ENCODE results near the gene HYAL2. TPM values are rescaled to one million over a fixed set of nuclear protein-coding genes. Genes with fewer than 3 reads are reported as not detected.

Gene HYAL2
- total and polyA plus RNA-seq, 9 of the 15 experiments (the other 6 are each of a cell fraction or from before 2014, with no cell fraction given): 0.36 to 22.7 (median 11.4) TPM; not detected in 1

DNA sequence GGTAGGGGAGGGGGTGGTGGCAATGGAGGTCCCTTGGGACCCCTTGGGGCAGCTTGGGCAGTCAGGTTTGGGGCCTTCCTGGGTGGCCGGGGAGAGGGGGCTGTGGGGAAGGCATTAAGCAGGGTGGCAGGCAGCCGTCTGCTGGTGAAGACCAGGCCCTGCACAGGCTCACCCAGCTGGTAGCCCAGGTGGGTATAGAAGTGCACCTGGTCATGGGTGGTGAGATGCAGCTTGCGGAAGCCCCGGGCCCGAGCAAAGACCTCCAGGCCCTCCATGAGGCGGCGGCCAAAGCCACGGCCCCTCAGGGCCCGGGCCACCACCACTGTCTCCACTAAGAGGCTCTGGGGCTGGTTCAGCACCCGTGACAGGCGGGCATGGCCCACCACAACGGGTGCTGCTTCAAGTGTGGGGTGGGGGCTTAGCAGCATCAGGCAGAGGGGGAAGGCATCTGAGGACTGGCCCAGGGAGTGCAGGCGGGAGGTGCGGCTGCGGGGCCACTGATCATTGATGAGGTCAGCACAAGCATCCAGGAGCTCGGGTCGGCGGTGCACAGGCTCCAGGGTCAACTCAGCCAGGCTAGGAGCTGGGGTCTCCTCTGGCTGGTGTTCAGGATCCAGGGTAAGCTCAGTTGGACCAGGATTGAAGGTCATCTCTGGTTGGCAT, 25.7 kb downstream of the HYAL2 start:
- DNase-seq (ENCODE audit: extremely low read depth in 1 of 4, low spot score in 3 of 4): no peak

DNA sequence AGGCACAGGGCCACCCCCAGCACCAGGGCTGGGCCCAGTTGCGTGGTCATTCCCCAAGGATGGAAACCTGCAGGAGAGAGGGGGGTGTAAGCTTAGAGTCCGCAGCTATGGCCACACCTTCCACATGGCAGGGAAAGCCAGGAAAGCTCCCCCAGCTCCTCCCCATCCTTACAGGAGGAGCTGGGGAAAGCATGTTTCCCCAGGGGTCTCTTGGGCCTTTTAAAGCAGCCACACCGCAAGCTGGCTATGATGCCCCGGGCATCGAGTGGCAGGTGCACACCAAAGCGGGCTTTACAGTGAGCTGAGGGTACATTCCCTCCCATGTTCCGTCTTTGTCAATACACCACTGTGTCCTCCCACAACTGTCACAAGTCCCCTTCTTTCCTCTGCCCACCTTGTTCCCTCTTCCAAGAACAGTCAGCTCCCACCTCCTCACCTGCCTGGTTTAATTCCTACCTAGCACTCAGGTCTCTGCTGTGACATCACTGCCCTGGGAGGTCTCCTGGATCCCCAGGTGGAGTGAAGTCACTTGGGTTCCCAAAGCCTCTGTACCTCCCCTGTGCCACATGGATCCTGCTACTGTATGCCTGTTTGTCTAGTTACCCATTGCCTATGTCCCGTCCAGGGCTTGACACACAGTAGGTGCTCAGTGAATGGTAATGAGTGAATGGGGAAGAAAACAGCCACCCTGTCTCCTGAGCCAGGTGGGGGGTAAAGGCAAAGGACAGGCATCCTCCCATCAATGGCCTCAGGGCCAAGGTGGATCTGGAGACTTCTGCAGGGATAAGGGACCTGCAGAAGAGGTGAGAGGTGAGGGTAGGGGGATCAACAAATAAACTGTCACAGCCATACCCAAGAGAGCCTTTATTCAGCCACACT, 26.8 kb downstream of the HYAL2 start:
- no peak for DNase-seq (ENCODE audit: extremely low read depth in 1 of 4, low spot score in 3 of 4)
- ChIA-PET POLR2A (no interaction called here), CTCF (ENCODE audit: low intra/inter-chr PET ratio) (no interaction called here)
- peaks cover 23 to 73% of the 10 kb centered on the region in 2 experiments; a peak in 4 of 5 replicates for H3K4me1 ChIP-seq (replicated peaks in 1 of 2; ENCODE audit: control insufficient read depth in 2 of 2, insufficient read depth in 2 of 2, low read length in 2 of 2)
- no TSS peak for BruUV-seq (replicated peaks)
- WGBS (ENCODE audit: insufficient coverage, low coverage, missing lambda C conversion rate): 86% methylated on average over 7 of the region's 8 CpGs
- H3K9me1 ChIP-seq (ENCODE audit: control insufficient read depth, insufficient read depth, low read length): no peaks in the 10 kb centered on the region
- H3K27me3 ChIP-seq (ENCODE audit: control insufficient read depth in 2 of 2, insufficient read depth in 2 of 2, low read length in 2 of 2): no peaks in the 10 kb centered on the region
- in situ Hi-C loops (cut with MboI) (no loop called here), intact Hi-C loops (cut with micrococcal nuclease) (no loop called here)
- no peaks in the 10 kb centered on the region for H3K9me3 ChIP-seq (replicated peaks; ENCODE audit: control insufficient read depth, insufficient read depth, low read depth, low read length)
- peak overlapping the region in 1 of 2 experiments; percentile 35; a peak in 2 of 4 replicates for H3K9ac ChIP-seq (ENCODE audit: insufficient read depth in 1 of 2, low read depth in 2 of 2, low read length in 2 of 2)
- no peak for ATAC-seq
- H3K27ac ChIP-seq (ENCODE audit: extremely low read depth, low read depth, low read length): no peak overlapping the region
- H4K20me1 ChIP-seq (replicated peaks; ENCODE audit: control insufficient read depth, insufficient read depth, low read length): no peaks in the 10 kb centered on the region
- H3K4me3 ChIP-seq: no peak overlapping the region
- no peak overlapping the region for H3K4me2 ChIP-seq (ENCODE audit: insufficient read depth, low read length)
- FAIRE-seq: no peak
- H3K36me3 ChIP-seq (ENCODE audit: control insufficient read depth, insufficient read depth, low read length): peaks cover 17% of the 10 kb centered on the region; the same call in 2 of the 3 replicates
- H2AFZ ChIP-seq (ENCODE audit: low read depth, low read length): no peak overlapping the region
- peaks cover 47% of the 10 kb centered on the region for H3K79me2 ChIP-seq (ENCODE audit: control insufficient read depth, insufficient read depth, low read length)
- TF ChIP-seq, protein P1, sequence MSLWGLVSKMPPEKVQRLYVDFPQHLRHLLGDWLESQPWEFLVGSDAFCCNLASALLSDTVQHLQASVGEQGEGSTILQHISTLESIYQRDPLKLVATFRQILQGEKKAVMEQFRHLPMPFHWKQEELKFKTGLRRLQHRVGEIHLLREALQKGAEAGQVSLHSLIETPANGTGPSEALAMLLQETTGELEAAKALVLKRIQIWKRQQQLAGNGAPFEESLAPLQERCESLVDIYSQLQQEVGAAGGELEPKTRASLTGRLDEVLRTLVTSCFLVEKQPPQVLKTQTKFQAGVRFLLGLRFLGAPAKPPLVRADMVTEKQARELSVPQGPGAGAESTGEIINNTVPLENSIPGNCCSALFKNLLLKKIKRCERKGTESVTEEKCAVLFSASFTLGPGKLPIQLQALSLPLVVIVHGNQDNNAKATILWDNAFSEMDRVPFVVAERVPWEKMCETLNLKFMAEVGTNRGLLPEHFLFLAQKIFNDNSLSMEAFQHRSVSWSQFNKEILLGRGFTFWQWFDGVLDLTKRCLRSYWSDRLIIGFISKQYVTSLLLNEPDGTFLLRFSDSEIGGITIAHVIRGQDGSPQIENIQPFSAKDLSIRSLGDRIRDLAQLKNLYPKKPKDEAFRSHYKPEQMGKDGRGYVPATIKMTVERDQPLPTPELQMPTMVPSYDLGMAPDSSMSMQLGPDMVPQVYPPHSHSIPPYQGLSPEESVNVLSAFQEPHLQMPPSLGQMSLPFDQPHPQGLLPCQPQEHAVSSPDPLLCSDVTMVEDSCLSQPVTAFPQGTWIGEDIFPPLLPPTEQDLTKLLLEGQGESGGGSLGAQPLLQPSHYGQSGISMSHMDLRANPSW (CRISPR knock-in tag; IDR thresholded peaks at IDR 0.05): no peak
- TF ChIP-seq, protein P2, sequence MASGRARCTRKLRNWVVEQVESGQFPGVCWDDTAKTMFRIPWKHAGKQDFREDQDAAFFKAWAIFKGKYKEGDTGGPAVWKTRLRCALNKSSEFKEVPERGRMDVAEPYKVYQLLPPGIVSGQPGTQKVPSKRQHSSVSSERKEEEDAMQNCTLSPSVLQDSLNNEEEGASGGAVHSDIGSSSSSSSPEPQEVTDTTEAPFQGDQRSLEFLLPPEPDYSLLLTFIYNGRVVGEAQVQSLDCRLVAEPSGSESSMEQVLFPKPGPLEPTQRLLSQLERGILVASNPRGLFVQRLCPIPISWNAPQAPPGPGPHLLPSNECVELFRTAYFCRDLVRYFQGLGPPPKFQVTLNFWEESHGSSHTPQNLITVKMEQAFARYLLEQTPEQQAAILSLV (tag; IDR thresholded peaks at IDR 0.05): no peak
- TF ChIP-seq, protein P3, sequence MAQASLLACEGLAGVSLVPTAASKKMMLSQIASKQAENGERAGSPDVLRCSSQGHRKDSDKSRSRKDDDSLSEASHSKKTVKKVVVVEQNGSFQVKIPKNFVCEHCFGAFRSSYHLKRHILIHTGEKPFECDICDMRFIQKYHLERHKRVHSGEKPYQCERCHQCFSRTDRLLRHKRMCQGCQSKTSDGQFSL (CRISPR knock-in tag; IDR thresholded peaks at IDR 0.05): no peak
- TF ChIP-seq, protein P3 (tag; IDR thresholded peaks at IDR 0.05): no peak
- TF ChIP-seq RB1 (IDR thresholded peaks at IDR 0.05; ENCODE audit: low read depth) (no peak), ZKSCAN1 (IDR thresholded peaks at IDR 0.05; ENCODE audit: low read depth, low read length) (peak; percentile 70; the same call in 1 of the 2 replicates), RBM25 (IDR thresholded peaks at IDR 0.05; ENCODE audit: low read depth, low read length, severe bottlenecking) (no peak)

More for the DNA sequence above, 25.7 kb downstream of the HYAL2 start:
- in situ Hi-C loops (cut with MboI) (no loop called here), intact Hi-C loops (cut with micrococcal nuclease) (no loop called here)
- H3K27me3 ChIP-seq (ENCODE audit: control insufficient read depth in 2 of 2, insufficient read depth in 2 of 2, low read length in 2 of 2): no peaks in the 10 kb centered on the region
- FAIRE-seq: no peak
- ATAC-seq: no peak
- no TSS peak for BruUV-seq (replicated peaks)
- ChIA-PET CTCF (ENCODE audit: low intra/inter-chr PET ratio) (no interaction called here), POLR2A (interaction anchor here (0.6 kb wide), 2 partner anchors 10 to 1220 kb away, joined by 3 to 4 read pairs; no protein-coding TSS in a partner anchor)
- H3K4me1 ChIP-seq (replicated peaks in 1 of 2; ENCODE audit: control insufficient read depth in 2 of 2, insufficient read depth in 2 of 2, low read length in 2 of 2): peaks cover 27 to 69% of the 10 kb centered on the region in 2 experiments; a peak in 4 of 5 replicates
- WGBS (ENCODE audit: insufficient coverage, low coverage, missing lambda C conversion rate): 91% methylated on average over 7 of the region's 18 CpGs
- no peaks in the 10 kb centered on the region for H3K9me3 ChIP-seq (replicated peaks; ENCODE audit: control insufficient read depth, insufficient read depth, low read depth, low read length)
- no peak overlapping the region for H3K4me2 ChIP-seq (ENCODE audit: insufficient read depth, low read length)
- TF ChIP-seq POLR2A (conservative IDR thresholded peaks at IDR 0.05) (no peak), POLR2G (IDR thresholded peaks at IDR 0.05; ENCODE audit: low read depth, low read length) (0 out of 2 replicates have a peak, but pooled peaks have one; percentile 21)
- H3K9ac ChIP-seq (ENCODE audit: insufficient read depth in 1 of 2, low read depth in 2 of 2, low read length in 2 of 2): peak overlapping the region in 1 of 2 experiments; percentile 97; a peak in 2 of 4 replicates
- H3K27ac ChIP-seq (ENCODE audit: extremely low read depth, low read depth, low read length): no peak overlapping the region
- H2AFZ ChIP-seq (ENCODE audit: low read depth, low read length): no peak overlapping the region
- H4K20me1 ChIP-seq (replicated peaks; ENCODE audit: control insufficient read depth, insufficient read depth, low read length): no peaks in the 10 kb centered on the region
- no peaks in the 10 kb centered on the region for H3K9me1 ChIP-seq (ENCODE audit: control insufficient read depth, insufficient read depth, low read length)
- peaks cover 40% of the 10 kb centered on the region for H3K79me2 ChIP-seq (ENCODE audit: control insufficient read depth, insufficient read depth, low read length)
- H3K4me3 ChIP-seq: no peak overlapping the region
- H3K36me3 ChIP-seq (ENCODE audit: control insufficient read depth, insufficient read depth, low read length): peaks cover 19% of the 10 kb centered on the region; the same call in 2 of the 3 replicates
